ENCODE results near the gene MAP3K3. TPM values are rescaled to one million over a fixed set of nuclear protein-coding genes. Genes with fewer than 3 reads are reported as not detected.

Gene MAP3K3
- total and polyA plus RNA-seq, 9 of the 15 experiments (the other 6 are each of a cell fraction or from before 2014, with no cell fraction given) = 0.69 to 16.5 (median 12.1) TPM

DNA sequence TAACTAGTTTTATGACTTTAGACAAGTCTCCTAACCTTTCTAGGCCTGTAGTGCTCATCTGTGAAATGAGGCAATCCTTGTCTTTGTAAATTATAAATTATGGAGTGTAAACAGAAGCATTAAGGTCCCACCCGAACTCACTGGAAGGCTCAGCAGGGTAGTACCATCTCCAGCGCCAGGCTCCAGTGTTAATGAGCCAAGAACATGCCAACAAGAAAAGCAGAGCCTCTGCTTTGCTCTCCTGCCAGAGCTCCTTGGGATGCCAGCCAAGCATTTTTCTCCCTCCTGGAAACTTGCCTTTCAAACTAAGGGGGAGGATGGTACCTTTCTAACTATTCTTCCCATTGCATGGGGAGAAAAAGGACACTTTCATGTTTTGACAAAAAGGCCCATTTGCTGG, 62.8 kb downstream of the MAP3K3 start:
- Histone ChIP-seq H3K9me1 (ENCODE audit: control insufficient read depth, insufficient read depth, low read length) (no peaks in the 10 kb centered on the region), H3K9ac (ENCODE audit: insufficient read depth in 1 of 2, low read depth in 2 of 2, low read length in 2 of 2) (no peak overlapping the region), H2AFZ (ENCODE audit: low read depth, low read length) (no peak overlapping the region), H3K36me3 (ENCODE audit: control insufficient read depth, insufficient read depth, low read length) (peaks cover 29% of the 10 kb centered on the region; the same call in 2 of the 3 replicates), H3K79me2 (ENCODE audit: control insufficient read depth, insufficient read depth, low read length) (no peaks in the 10 kb centered on the region), H4K20me1 (replicated peaks; ENCODE audit: control insufficient read depth, insufficient read depth, low read length) (no peaks in the 10 kb centered on the region), H3K4me2 (ENCODE audit: insufficient read depth, low read length) (no peak overlapping the region), H3K9me3 (replicated peaks; ENCODE audit: control insufficient read depth, insufficient read depth, low read depth, low read length) (no peaks in the 10 kb centered on the region), H3K4me3 (no peak overlapping the region), H3K4me1 (replicated peaks in 1 of 2; ENCODE audit: control insufficient read depth in 2 of 2, insufficient read depth in 2 of 2, low read length in 2 of 2) (no peaks in the 10 kb centered on the region), H3K27ac (ENCODE audit: extremely low read depth, low read depth, low read length) (no peak overlapping the region), H3K27me3 (ENCODE audit: control insufficient read depth in 2 of 2, insufficient read depth in 2 of 2, low read length in 2 of 2) (no peaks in the 10 kb centered on the region)
- intact Hi-C loops (cut with micrococcal nuclease) (no loop called here), in situ Hi-C loops (cut with MboI) (no loop called here)
- ATAC-seq (no peak), FAIRE-seq (no peak), DNase-seq (ENCODE audit: extremely low read depth in 1 of 4, low spot score in 3 of 4) (no peak)
- TF ChIP-seq ZNF717 (CRISPR knock-in tag; IDR thresholded peaks at IDR 0.05) (no peak), SAP30 (IDR thresholded peaks at IDR 0.05; ENCODE audit: borderline replicate concordance, insufficient read depth, low read depth, low read length, poor library complexity, severe bottlenecking) (no peak), ZZZ3 (IDR thresholded peaks at IDR 0.05) (no peak)
- WGBS (ENCODE audit: insufficient coverage, low coverage, missing lambda C conversion rate) = 53% methylated on average over 2 of the region's 2 CpGs
- no TSS peak for BruUV-seq (replicated peaks)
- POLR2A ChIA-PET = no interaction called here
- CTCF ChIA-PET (ENCODE audit: low intra/inter-chr PET ratio) = no interaction called here

DNA sequence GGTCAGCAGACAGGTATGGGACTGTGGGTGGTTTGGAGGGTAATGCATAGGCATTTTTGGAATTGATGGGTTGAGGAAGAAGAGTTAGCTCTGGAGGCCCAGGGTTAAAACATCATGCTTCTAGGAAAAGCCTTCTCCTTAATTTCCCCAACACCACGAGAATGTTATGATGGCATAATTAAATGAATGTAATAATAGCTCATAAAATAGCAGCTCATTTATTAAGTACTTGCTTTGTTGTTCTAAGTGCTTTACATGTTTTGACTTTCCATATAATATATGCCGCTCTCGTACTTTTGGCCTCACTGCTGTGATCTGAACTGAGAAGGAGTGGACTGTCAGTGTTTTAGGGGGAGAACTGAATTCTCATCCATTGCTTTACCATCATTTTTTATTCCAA, 63.4 kb downstream of the MAP3K3 start:
- no peak overlapping the region for H3K9ac ChIP-seq (ENCODE audit: insufficient read depth in 1 of 2, low read depth in 2 of 2, low read length in 2 of 2)
- peaks cover 34% of the 10 kb centered on the region; the same call in 2 of the 3 replicates for H3K36me3 ChIP-seq (ENCODE audit: control insufficient read depth, insufficient read depth, low read length)
- no peaks in the 10 kb centered on the region for H3K4me1 ChIP-seq (replicated peaks in 1 of 2; ENCODE audit: control insufficient read depth in 2 of 2, insufficient read depth in 2 of 2, low read length in 2 of 2)
- POLR2A ChIA-PET = no interaction called here
- no peak for DNase-seq (ENCODE audit: extremely low read depth in 1 of 4, low spot score in 3 of 4)
- no TSS peak for BruUV-seq (replicated peaks)
- H3K27ac ChIP-seq (ENCODE audit: extremely low read depth, low read depth, low read length) = no peak overlapping the region
- WGBS (ENCODE audit: insufficient coverage, low coverage, missing lambda C conversion rate) = 83% methylated on average over 3 of the region's 3 CpGs
- FAIRE-seq = no peak
- CTCF ChIA-PET (ENCODE audit: low intra/inter-chr PET ratio) = no interaction called here
- no peak overlapping the region for H3K4me3 ChIP-seq
- in situ Hi-C loops (cut with MboI) (no loop called here), intact Hi-C loops (cut with micrococcal nuclease) (no loop called here)
- no peak overlapping the region for H3K4me2 ChIP-seq (ENCODE audit: insufficient read depth, low read length)
- no peaks in the 10 kb centered on the region for H3K9me3 ChIP-seq (replicated peaks; ENCODE audit: control insufficient read depth, insufficient read depth, low read depth, low read length)
- no peaks in the 10 kb centered on the region for H4K20me1 ChIP-seq (replicated peaks; ENCODE audit: control insufficient read depth, insufficient read depth, low read length)
- no peak for ATAC-seq
- no peaks in the 10 kb centered on the region for H3K9me1 ChIP-seq (ENCODE audit: control insufficient read depth, insufficient read depth, low read length)
- H2AFZ ChIP-seq (ENCODE audit: low read depth, low read length) = no peak overlapping the region
- no peaks in the 10 kb centered on the region for H3K27me3 ChIP-seq (ENCODE audit: control insufficient read depth in 2 of 2, insufficient read depth in 2 of 2, low read length in 2 of 2)
- H3K79me2 ChIP-seq (ENCODE audit: control insufficient read depth, insufficient read depth, low read length) = no peaks in the 10 kb centered on the region
- TF ChIP-seq, protein P1, sequence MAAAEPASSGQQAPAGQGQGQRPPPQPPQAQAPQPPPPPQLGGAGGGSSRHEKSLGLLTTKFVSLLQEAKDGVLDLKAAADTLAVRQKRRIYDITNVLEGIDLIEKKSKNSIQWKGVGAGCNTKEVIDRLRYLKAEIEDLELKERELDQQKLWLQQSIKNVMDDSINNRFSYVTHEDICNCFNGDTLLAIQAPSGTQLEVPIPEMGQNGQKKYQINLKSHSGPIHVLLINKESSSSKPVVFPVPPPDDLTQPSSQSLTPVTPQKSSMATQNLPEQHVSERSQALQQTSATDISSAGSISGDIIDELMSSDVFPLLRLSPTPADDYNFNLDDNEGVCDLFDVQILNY (CRISPR knock-in tag; IDR thresholded peaks at IDR 0.05) = no peak
- TF ChIP-seq SMAD3 (CRISPR knock-in tag; conservative IDR thresholded peaks at IDR 0.05) (no peak), PCBP2 (IDR thresholded peaks at IDR 0.05; ENCODE audit: low read depth, low read length, poor library complexity, severe bottlenecking) (no peak), PTTG1 (tag; IDR thresholded peaks at IDR 0.05; ENCODE audit: low read depth) (no peak), HDAC2 (IDR thresholded peaks at IDR 0.05) (no peak), ETV6 (IDR thresholded peaks at IDR 0.05; ENCODE audit: borderline replicate concordance in 1 of 2, low read depth in 2 of 2, low read length in 1 of 2) (no peak), ETV6 (CRISPR knock-in tag; IDR thresholded peaks at IDR 0.05; ENCODE audit: borderline replicate concordance) (no peak)
- TF ChIP-seq, protein P2, sequence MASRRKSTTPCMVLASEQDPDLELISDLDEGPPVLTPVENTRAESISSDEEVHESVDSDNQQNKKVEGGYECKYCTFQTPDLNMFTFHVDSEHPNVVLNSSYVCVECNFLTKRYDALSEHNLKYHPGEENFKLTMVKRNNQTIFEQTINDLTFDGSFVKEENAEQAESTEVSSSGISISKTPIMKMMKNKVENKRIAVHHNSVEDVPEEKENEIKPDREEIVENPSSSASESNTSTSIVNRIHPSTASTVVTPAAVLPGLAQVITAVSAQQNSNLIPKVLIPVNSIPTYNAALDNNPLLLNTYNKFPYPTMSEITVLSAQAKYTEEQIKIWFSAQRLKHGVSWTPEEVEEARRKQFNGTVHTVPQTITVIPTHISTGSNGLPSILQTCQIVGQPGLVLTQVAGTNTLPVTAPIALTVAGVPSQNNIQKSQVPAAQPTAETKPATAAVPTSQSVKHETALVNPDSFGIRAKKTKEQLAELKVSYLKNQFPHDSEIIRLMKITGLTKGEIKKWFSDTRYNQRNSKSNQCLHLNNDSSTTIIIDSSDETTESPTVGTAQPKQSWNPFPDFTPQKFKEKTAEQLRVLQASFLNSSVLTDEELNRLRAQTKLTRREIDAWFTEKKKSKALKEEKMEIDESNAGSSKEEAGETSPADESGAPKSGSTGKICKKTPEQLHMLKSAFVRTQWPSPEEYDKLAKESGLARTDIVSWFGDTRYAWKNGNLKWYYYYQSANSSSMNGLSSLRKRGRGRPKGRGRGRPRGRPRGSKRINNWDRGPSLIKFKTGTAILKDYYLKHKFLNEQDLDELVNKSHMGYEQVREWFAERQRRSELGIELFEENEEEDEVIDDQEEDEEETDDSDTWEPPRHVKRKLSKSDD (conservative IDR thresholded peaks at IDR 0.05; ENCODE audit: low read length) = no peak
- TF ChIP-seq, protein P3, sequence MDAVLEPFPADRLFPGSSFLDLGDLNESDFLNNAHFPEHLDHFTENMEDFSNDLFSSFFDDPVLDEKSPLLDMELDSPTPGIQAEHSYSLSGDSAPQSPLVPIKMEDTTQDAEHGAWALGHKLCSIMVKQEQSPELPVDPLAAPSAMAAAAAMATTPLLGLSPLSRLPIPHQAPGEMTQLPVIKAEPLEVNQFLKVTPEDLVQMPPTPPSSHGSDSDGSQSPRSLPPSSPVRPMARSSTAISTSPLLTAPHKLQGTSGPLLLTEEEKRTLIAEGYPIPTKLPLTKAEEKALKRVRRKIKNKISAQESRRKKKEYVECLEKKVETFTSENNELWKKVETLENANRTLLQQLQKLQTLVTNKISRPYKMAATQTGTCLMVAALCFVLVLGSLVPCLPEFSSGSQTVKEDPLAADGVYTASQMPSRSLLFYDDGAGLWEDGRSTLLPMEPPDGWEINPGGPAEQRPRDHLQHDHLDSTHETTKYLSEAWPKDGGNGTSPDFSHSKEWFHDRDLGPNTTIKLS (IDR thresholded peaks at IDR 0.05; ENCODE audit: borderline replicate concordance, low read depth) = no peak
